ENCODE measurements around the gene MSGN1.
"Not testable (repeated sequence)": the region's sequence is repeated elsewhere in the genome, so short reads cannot be mapped to it uniquely, and the experiment has no call there.

Gene MSGN1

DNA sequence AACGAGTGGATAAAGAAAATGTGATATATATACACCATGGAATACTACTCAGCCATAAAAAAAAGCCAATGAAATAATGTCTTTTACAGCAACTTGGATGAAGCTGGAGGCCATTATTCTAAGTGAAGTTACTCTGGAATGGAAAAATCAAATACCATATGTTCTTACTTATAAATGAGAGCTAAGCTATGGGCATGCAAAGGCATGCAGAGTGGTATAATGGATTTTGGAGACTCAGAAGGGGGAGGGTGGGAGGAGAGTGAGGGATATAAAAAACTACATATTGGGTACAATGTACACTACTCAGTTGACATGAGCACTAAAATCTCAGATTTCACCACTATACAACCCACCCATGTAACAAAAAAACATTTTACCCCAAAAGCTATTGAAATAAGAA lies 1.7 kb upstream of the MSGN1 start:
- DNase-seq (ENCODE audit: low read depth), result no peak
- H3K4me3 ChIP-seq (ENCODE audit: control insufficient read depth, low read depth, low read length), result no peak overlapping the region
- TF ChIP-seq, protein P1, sequence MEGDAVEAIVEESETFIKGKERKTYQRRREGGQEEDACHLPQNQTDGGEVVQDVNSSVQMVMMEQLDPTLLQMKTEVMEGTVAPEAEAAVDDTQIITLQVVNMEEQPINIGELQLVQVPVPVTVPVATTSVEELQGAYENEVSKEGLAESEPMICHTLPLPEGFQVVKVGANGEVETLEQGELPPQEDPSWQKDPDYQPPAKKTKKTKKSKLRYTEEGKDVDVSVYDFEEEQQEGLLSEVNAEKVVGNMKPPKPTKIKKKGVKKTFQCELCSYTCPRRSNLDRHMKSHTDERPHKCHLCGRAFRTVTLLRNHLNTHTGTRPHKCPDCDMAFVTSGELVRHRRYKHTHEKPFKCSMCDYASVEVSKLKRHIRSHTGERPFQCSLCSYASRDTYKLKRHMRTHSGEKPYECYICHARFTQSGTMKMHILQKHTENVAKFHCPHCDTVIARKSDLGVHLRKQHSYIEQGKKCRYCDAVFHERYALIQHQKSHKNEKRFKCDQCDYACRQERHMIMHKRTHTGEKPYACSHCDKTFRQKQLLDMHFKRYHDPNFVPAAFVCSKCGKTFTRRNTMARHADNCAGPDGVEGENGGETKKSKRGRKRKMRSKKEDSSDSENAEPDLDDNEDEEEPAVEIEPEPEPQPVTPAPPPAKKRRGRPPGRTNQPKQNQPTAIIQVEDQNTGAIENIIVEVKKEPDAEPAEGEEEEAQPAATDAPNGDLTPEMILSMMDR (conservative IDR thresholded peaks at IDR 0.05; ENCODE audit: control insufficient read depth, insufficient read depth, low read depth, low read length), result no peak

DNA sequence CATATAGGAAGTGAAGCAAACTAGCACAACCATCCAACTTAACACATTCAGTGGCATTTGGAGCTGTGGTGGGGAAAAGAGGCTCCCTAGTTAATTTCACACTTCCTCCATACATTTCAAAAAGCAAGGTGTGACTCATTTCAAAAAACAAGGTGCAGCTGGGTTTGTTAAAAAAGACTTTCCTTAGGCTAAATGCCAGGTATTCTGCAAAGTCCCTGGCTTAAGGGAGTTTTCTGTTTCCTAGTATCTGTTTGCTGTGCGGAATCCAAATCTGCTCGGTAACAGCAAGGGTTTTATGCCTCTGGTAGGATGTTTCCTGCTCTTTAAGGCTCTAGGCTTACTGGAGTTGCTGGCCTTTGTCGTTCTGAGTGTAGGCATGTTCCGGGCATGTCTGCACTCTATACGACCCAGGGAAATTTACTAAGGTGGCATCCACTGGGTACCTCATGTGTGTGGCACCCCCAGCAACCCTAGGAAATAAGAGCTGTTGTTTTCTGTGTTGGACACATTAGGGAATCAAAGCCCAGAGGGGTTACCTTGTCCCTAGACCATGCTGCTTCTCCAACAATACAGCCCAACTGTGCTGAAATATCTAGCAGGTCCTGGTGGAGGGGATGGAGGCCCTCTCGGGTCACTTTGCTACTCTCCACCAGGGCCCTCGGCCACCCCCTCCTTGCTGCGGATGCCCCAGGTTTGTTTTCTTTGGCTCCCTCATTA lies 634 bp upstream of the MSGN1 start:
- TF ChIP-seq, protein P1 (conservative IDR thresholded peaks at IDR 0.05; ENCODE audit: control insufficient read depth, insufficient read depth, low read depth, low read length), result no peak
- H3K4me3 ChIP-seq (ENCODE audit: control insufficient read depth, low read depth, low read length), result no peak overlapping the region
- DNase-seq (ENCODE audit: low read depth), result no peak

DNA sequence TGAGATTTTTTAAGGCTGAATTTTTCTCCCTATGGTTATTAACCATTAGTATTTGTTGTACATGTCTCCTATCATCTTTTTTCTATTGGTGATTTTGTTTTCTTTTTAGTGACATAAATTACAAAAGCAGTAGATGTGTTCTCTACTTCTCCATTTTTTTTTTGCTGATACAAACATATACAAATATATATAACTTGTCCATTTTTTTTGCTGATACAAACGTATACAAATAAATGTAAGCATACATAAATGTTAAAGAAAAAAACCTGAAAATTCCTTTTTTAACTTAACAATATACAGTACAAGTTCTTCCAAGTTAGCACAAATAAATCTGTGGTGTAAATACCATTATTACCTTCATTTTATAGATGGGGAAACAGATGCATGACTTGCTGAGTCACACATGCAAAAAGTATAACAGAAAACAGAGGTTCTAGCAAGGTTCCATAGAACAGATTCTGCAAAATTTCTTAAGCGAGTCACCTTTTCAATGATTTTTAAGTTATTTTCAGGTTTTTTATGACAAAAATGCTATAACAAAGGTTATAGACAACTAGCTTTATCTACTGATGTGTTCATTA lies 2.1 kb downstream of the MSGN1 start:
- H3K4me3 ChIP-seq (ENCODE audit: control insufficient read depth, low read depth, low read length), result no peak overlapping the region
- TF ChIP-seq, protein P1 (conservative IDR thresholded peaks at IDR 0.05; ENCODE audit: control insufficient read depth, insufficient read depth, low read depth, low read length), result no peak
- no peak for DNase-seq (ENCODE audit: low read depth)

DNA sequence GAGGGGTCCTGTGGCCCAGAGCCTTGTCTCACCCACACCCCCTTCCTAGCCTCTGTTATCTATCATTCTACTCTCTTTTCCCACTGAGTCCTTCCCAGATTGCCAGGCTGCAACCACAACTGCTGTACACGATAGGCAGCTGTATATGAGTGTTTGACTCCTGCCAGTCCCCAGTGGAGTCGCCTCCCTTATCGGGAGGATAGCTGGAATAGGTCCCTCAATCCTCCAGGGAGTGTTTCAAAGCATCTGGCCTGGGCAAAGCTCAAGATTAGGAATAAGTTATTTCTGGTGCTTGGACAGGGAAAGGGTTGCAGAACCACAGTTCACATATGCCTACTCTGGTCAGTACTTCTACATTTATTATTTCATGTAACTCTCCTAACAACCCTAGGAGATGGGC lies 4.8 kb downstream of the MSGN1 start:
- no peak overlapping the region for H3K4me3 ChIP-seq (ENCODE audit: control insufficient read depth, low read depth, low read length)
- DNase-seq (ENCODE audit: low read depth), result no peak
- TF ChIP-seq, protein P1 (conservative IDR thresholded peaks at IDR 0.05; ENCODE audit: control insufficient read depth, insufficient read depth, low read depth, low read length), result no peak

DNA sequence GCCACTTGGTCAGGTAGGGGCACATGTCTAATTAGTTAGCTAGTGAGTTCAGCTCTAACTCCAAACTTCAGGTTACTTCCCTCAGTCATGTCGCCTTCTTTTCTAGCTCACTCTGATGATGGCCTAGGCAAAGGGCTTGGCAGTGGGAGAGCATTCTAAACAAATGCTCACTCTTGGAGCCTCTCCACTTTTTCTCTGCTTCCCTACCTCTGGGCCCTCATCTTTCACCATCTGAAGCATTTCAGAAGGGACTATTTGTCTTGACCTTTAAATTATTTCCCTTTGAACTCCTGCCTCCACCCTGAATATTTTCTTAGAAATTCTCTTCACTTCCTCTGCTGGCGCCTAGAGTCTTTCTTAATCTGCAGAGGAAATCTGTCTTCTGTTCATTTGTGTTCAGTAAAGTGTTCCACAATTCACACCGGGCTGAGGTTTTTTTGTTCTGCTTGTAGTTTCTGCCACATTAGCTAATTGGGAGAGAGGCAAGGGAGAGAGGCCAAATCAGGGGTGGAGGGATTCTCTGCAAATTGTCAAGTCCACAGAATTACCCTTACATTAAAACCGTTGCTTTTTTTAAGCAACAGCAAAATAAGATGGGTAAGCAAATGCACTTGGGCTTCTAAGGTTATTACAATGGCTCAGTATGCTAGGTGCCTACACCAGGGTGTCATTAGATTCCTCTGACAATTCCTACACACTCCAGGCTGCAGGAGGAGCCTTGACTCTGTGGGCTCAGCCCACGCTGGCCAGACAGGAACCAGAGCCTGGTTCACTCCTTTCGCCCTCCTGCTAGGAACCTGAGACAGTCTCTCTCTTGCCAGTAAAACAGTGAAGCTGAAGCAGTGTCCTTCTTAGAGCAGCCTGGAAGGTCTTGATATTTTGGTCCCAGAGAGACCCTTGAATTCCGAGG lies 5.5 kb downstream of the MSGN1 start:
- TF ChIP-seq, protein P1 (conservative IDR thresholded peaks at IDR 0.05; ENCODE audit: control insufficient read depth, insufficient read depth, low read depth, low read length), result no peak
- no peak overlapping the region for H3K4me3 ChIP-seq (ENCODE audit: control insufficient read depth, low read depth, low read length)
- no peak for DNase-seq (ENCODE audit: low read depth)

DNA sequence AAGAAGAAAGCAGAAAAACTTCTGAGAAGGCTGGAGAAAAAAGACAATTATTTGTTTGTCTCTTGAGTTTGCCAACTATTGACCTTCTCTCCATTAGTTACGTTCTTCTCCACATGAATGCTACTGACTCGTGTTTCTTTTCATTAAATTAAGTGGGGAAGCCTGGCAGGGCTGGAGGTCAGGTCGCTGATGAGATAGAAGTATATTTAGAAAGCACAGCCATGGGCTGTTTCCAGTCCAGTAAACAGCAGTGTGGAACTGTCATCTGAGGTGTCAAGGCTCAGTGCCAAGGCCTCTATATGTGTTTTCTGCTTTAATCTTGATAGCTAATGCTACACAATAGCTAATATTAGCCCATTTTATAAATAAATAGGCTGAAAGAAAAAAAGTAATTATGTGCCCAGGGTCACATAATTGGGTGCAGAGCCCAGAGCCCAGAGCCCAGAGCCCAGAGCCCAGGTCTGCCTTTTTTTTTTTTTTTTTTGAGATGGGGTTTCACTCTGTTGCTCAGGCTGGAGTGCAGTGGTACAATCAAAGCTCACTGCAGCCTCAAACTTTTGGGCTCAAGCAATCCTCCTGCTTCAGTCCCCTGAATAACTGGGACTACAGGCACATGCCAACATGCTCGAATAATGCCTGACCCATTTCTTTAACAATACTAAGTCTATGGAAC lies 6.3 kb downstream of the MSGN1 start:
- DNase-seq (ENCODE audit: low read depth), result no peak
- TF ChIP-seq, protein P1 (conservative IDR thresholded peaks at IDR 0.05; ENCODE audit: control insufficient read depth, insufficient read depth, low read depth, low read length), result no peak

DNA sequence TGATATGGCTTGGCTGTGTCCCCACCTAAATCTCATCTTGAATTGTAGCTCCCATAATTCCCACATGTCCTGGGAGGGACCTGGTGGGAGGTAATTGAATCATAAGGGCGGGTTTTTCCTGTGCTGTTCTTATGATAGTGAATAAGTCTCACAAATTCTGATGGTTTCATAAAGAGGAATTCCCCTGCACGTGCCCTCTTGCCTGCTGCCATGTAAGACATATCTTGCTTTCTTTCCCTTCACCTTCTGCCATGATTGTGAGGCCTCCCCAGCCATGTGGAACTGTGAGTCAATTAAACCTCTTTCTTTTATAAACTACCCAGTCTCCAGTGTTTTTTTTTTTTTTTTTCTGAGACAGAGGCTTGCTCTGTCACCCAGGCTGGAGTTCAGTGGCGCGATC lies 7.4 kb downstream of the MSGN1 start:
- not testable (repeated sequence) for H3K4me3 ChIP-seq (ENCODE audit: control insufficient read depth, low read depth, low read length); DNase-seq (ENCODE audit: low read depth)

More for the DNA sequence above, 6.3 kb downstream of the MSGN1 start:
- H3K4me3 ChIP-seq (ENCODE audit: control insufficient read depth, low read depth, low read length), result no peak overlapping the region
